Ectodermal cell (in vitro differentiated cells): Measurements from ENCODE around the gene PDCD6IP.

Experiments
- H3K27ac ChIP-seq: 2 replicates; pipeline ENCODE4 v1.7.0; 2013; ENCODE audit warnings: mild to moderate bottlenecking, low read depth, low read length; ENCODE audit not compliant: insufficient read depth, poor library complexity, severe bottlenecking
- H3K27me3 ChIP-seq: 2 replicates; pipeline ENCODE4 v1.7.0; 2013; ENCODE audit warnings: mild to moderate bottlenecking, low read length; ENCODE audit not compliant: insufficient read depth, control insufficient read depth, poor library complexity, severe bottlenecking
- H3K36me3 ChIP-seq: one replicate; pipeline ENCODE4 v1.7.0; 2013; ENCODE audit warnings: low read length; ENCODE audit not compliant: control insufficient read depth, insufficient read depth
- H3K4me1 ChIP-seq: one replicate; pipeline ENCODE4 v1.7.0; 2013; ENCODE audit warnings: low read length; ENCODE audit not compliant: control insufficient read depth, insufficient read depth
- H3K4me3 ChIP-seq: 2 replicates; pipeline ENCODE4 v1.7.0; 2013; ENCODE audit warnings: low read depth, low read length, control low read depth; ENCODE audit not compliant: insufficient read depth
- H3K9me3 ChIP-seq: 2 replicates; pipeline ENCODE4 v1.7.0; 2013; ENCODE audit warnings: mild to moderate bottlenecking, low read length, moderate library complexity; ENCODE audit not compliant: control insufficient read depth
- WGBS, 2 experiments: methylation state at CpG; one replicate each; pipeline ENCODE4 v1.1.7; 2013; ENCODE audit warnings: missing lambda C conversion rate in 2 of 2; 5-methylcytosine and 5-hydroxymethylcytosine counted together

Gene PDCD6IP

DNA sequence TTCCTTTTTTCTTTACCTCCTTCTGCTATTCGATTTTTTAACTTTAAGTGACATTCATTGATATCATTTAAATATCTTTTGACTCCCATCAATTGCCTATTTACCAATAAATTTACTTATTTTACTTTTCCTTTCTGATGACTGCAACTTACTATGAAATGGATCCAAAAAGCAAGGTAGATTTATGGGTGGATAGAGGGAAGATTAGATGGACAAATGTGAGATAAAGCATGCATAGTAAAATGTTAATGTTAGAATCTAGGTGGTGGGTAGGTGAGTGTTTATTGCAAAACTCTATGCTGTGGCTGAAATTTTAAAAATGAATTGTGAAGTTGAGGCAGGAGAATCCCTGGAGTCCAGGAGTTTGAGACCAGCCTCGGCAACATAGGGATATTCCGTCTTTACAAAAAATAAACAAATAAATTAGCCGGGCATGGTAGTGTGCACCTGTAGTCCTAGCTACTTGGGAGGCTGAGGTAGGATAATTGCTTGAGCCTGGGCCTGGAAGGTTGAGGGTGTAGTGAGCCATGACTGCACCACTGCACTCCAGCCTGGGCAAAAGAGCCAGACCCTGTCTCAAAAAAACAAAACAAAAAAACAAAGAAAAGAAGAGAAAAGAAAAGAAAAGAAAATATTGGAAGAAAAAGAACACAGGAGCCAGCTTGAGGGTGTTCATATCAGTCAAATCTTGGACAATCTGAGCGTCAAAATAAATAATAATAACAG lies 6.1 kb upstream of the PDCD6IP start:
- WGBS, 2 experiments = 94 to 98% methylated on average over 4 of the region's 5 CpGs
- H3K9me3 ChIP-seq = no peaks in the 10 kb centered on the region
- no peaks in the 10 kb centered on the region for H3K36me3 ChIP-seq
- no peak overlapping the region for H3K4me3 ChIP-seq
- H3K27me3 ChIP-seq = no peaks in the 10 kb centered on the region
- H3K4me1 ChIP-seq = no peaks in the 10 kb centered on the region
- no peak overlapping the region for H3K27ac ChIP-seq

DNA sequence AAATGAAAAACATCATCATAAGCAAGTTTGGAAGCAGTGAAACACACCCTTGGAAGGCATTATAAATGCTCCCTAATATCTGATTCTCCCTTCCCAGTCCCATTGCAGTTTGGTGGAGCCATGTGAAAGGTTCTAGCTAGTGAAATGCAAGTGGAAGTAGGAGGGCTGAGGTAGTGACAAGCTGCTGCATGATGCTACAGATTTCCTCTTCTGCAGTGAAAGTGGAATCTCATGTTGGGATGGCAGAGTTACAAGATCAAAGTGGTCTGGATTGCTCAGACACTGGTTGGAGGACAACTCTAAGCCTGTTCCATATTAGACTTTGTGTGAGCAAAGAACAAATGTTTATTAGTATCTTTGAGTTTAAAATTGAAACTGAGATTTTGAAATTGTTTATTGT lies 3.3 kb upstream of the PDCD6IP start:
- Histone ChIP-seq H3K9me3 (no peaks in the 10 kb centered on the region), H3K4me1 (peaks cover 4% of the 10 kb centered on the region), H3K4me3 (no peak overlapping the region), H3K36me3 (no peaks in the 10 kb centered on the region), H3K27ac (no peak overlapping the region), H3K27me3 (no peaks in the 10 kb centered on the region)

DNA sequence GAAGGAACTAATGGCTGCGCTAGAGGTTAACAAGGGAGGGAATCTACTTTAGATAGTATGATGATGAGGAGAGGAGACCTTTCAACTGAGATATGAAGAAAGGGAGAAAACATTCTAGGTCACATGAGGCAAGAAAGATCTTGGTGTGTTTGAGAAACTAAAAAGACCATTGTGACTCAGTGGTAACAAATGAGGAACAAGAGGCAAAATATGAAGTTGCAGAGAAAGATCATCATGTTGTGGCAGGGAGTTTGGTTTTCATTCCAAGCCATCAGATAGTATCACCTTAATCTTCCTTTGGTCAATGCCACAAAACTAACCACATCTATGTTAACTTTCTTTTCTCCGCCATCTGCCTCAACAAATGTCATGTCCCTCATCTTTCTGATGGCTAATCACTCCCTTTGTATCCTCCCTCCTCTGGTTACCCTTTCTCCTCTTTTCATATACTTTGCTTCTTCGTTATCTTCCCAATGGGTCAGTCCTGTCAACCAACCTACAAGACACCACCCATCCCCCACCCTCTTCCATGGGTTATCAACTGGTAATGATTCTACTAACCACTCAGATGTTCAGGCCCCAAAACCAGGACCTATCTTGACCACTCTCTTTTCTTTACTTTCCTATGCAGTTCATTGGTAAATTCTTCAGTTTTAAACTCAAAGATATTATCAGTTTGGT lies 2.4 kb upstream of the PDCD6IP start:
- Histone ChIP-seq H3K36me3 (no peaks in the 10 kb centered on the region), H3K27ac (no peak overlapping the region), H3K9me3 (no peaks in the 10 kb centered on the region), H3K27me3 (no peaks in the 10 kb centered on the region), H3K4me3 (no peak overlapping the region), H3K4me1 (peaks cover 4% of the 10 kb centered on the region)
- WGBS, 2 experiments = 91 to 97% methylated on average over 3 of the region's 3 CpGs

DNA sequence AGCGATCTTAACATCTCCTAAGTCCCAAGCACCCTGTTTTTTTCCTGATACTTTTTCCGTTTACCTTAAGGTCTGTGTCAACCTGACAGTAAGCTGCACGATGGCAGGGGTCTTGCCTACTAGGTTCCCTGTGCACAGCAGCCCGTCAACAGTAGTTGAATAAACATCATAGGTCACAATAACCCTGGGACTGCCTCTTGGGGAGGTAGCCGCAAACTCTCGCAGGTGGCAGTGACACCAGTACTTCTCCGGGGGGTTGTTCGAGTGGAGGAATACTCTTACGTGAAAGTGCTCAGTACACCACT lies 365 bp upstream of the PDCD6IP start:
- peak overlapping the region; percentile 86 for H3K4me3 ChIP-seq
- no peaks in the 10 kb centered on the region for H3K36me3 ChIP-seq
- H3K4me1 ChIP-seq = peaks cover 4% of the 10 kb centered on the region
- H3K27ac ChIP-seq = no peak overlapping the region
- H3K27me3 ChIP-seq = no peaks in the 10 kb centered on the region
- WGBS, 2 experiments = 1 to 2% methylated on average over 9 of the region's 9 CpGs
- no peaks in the 10 kb centered on the region for H3K9me3 ChIP-seq

DNA sequence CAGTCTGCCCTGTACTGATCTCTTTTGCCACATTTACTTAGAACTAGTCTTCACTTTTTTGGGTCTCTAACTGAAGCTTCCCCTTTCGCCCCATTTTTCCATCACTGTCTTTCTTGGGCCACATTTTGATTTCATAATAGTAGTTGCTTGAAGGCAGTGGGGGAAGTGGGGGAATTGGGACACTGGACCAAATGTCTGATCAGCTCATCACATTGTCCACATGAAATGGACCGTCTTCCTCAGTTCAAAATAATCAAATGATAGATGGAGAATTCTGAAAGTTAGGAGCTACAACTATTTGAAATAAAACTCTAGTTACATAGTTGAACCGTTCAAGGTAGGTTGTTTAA lies 747 bp downstream of the PDCD6IP start:
- 0 to 5% methylated on average over 1 to 2 of the region's 3 CpGs for WGBS, 2 experiments
- H3K27me3 ChIP-seq = no peaks in the 10 kb centered on the region
- no peaks in the 10 kb centered on the region for H3K36me3 ChIP-seq
- H3K4me3 ChIP-seq = peak overlapping the region; percentile 86
- peaks cover 4% of the 10 kb centered on the region for H3K4me1 ChIP-seq
- peak overlapping the region; percentile 88 for H3K27ac ChIP-seq
- peaks cover 2% of the 10 kb centered on the region for H3K9me3 ChIP-seq

DNA sequence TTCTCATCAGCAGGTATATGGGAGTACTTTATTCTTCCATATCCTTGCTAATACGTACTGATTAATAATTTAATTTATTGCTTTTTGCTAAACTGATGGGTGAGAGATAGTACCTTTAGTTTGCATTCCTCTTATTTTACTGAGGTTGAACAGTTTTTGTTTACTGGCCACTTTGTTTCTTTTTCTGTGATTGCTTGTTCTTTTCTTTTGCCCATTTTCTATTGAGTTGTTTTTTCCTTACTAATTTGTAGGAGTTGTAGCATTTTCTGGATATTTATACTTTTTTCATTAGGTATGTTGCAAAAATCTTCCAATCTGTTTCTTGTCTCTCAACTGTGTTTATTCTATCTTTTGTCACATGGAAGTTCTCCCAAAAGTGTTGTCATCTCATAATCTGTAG lies 4.8 kb downstream of the PDCD6IP start:
- H3K36me3 ChIP-seq = no peaks in the 10 kb centered on the region
- peaks cover 4% of the 10 kb centered on the region for H3K4me1 ChIP-seq
- H3K27me3 ChIP-seq = no peaks in the 10 kb centered on the region
- peaks cover 2% of the 10 kb centered on the region for H3K9me3 ChIP-seq
- 100% methylated on average over 1 of the region's 1 CpG; no CpG with 5 or more reads in 1 of the 2 experiments for WGBS, 2 experiments
- no peak overlapping the region for H3K27ac ChIP-seq
- no peak overlapping the region for H3K4me3 ChIP-seq

DNA sequence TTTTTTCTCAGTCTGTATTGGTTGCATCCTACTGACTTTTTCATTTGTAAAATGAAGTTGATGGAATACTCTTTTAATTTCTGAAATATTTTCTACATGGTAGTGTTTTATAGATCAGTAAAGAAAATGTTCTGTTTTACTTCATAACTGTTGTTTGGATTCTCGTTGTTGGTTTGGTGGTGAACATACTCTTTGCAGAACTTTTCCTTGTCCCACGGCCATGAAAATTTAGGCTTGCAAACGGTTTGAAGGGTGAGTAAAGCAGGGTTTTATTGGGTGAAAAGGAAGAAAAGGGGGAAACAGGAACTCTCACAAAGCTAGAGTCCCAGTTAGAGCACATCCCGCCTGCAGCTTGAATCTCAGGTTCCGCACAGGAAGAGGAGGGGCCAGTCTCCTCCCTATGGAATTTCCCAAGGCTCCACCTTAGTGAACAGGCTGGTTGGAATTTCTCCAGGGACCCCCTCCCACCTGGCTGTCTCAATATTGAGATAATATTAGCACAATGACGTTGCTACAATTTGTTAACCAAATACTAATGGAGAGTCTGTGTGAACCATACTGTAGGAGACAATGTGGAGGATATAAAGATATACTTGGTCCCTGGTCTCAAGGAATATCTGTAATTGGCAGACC lies 5.6 kb downstream of the PDCD6IP start:
- H3K27me3 ChIP-seq = no peaks in the 10 kb centered on the region
- H3K4me3 ChIP-seq = no peak overlapping the region
- no peak overlapping the region for H3K27ac ChIP-seq
- H3K4me1 ChIP-seq = peaks cover 4% of the 10 kb centered on the region
- peaks cover 2% of the 10 kb centered on the region for H3K9me3 ChIP-seq
- WGBS, 2 experiments = 96 to 98% methylated on average over 6 of the region's 6 CpGs
- H3K36me3 ChIP-seq = no peaks in the 10 kb centered on the region

DNA sequence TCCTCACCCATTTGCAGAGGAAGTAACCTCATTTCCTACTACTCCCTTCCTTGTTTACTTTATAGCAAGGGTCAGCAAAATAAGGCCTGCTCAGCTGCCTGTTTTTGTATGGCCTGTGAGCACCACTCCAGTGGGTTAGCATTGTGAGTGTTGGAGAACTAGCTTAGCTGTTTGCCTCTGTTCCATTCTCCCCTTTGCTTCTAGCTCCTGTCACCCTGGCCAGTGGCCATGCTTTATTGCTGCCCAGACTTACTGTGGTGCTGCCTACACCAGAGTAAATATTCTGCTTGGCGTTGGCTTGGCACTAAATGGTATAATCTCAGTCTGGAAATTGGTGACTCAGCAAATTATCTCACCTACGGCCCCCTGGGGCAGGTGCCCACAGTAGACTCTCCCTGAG lies 8.8 kb downstream of the PDCD6IP start:
- WGBS, 2 experiments = 95 to 98% methylated on average over 2 of the region's 2 CpGs
- peaks cover 2% of the 10 kb centered on the region for H3K9me3 ChIP-seq

DNA sequence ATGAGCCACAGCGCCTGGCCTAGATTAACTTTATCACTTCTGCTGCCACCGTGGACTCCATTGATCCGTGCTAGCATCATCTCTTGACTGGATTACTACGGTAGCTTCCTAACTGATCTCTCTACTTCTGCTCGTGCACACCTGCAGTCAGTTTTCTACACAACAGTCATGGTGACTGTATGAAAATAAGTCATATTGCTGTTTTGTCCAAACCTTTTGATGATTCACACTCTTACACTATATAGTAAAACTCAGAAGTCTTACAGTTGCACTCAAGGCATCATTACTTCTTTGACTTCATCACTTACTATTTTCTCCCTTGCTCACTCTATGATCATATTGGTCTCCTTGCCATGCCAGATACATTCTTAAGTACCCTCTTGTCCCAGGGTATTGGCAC lies 10.1 kb downstream of the PDCD6IP start:
- H3K4me1 ChIP-seq = no peaks in the 10 kb centered on the region
- 97 to 100% methylated on average over 5 of the region's 5 CpGs for WGBS, 2 experiments

More for the DNA sequence above, 8.8 kb downstream of the PDCD6IP start:
- no peak overlapping the region for H3K27ac ChIP-seq
- no peaks in the 10 kb centered on the region for H3K36me3 ChIP-seq
- H3K4me1 ChIP-seq = no peaks in the 10 kb centered on the region
- H3K27me3 ChIP-seq = no peaks in the 10 kb centered on the region
- no peak overlapping the region for H3K4me3 ChIP-seq

DNA sequence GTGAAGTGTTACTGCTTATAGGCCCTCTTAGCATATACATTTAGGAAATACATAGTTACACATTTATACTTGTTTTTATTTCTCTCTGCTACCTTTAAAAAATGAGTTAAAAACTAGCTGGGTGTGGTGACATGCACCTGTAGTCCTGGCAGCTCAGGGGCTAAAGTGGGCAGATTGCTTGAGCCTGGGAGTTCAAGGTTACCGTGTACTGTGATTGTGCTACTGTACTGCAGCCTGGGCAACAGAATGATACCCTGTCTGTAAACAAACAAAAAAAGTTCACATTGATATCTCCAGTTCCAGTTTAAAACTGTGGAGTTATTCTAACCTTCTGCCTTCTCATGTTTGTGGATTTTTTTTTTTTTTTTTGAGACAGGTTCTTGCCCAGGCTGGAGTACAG lies 12.1 kb downstream of the PDCD6IP start:
- Histone ChIP-seq H3K9me3 (no peaks in the 10 kb centered on the region), H3K4me1 (no peaks in the 10 kb centered on the region), H3K27me3 (no peaks in the 10 kb centered on the region), H3K36me3 (peaks cover 6% of the 10 kb centered on the region), H3K27ac (no peak overlapping the region), H3K4me3 (no peak overlapping the region)
- WGBS, 2 experiments = 88 to 100% methylated on average over 1 of the region's 1 CpG

More for the DNA sequence above, 10.1 kb downstream of the PDCD6IP start:
- no peaks in the 10 kb centered on the region for H3K36me3 ChIP-seq
- no peak overlapping the region for H3K4me3 ChIP-seq
- no peak overlapping the region for H3K27ac ChIP-seq
- H3K27me3 ChIP-seq = no peaks in the 10 kb centered on the region
- H3K9me3 ChIP-seq = peaks cover 2% of the 10 kb centered on the region
